SIG-M5 treated with dmso at 0.1 percent for 504 hours (cell line): ENCODE measurements around the gene PCSK7.
"Not testable (repeated sequence)": the region's sequence is repeated elsewhere in the genome, so short reads cannot be mapped to it uniquely, and the experiment has no call there.

Experiments
- DNase-seq: peaks from one replicate; lab custom pipeline; 2025; ENCODE audit not compliant: unreplicated experiment; lab: John Stamatoyannopoulos, UW

PCSK7 gene

DNA sequence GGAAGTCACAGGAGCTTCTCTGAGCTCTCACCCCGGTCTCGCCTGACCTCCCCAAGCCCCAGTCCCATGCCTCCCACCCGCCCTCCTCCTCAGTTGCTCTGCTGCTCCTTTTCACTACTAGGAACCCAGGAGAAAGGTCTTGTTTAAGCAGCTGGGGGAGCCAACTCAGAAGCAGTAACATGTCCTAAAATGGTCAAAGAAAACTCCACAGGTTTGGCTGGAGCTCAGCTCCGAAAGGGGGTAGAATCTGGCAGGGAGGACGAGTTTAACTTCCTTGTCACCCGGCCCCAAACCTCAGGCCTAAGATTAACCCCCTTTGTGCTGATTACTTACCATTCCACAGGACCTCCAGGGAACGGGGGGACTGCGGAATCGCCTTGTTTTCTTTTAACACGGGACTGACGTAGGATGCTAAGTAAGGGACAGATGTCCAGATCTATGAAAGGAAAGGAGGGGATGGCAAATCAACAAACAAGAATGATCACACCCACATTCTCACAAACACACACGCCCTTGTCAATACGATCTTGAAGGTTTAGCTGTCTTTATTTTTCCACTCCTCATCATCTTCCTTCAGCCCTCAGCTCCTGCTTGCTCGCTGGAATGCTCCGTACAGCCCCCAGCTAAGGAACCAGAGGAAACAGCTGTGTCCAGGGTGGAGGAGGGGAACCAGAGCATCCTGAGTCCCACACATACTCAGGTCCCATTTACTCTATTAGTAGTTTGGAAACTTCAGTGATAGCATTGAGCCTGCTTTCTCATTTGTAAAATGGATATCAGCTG is 13.5 kb downstream of the PCSK7 start:
- DNase-seq = no peak

DNA sequence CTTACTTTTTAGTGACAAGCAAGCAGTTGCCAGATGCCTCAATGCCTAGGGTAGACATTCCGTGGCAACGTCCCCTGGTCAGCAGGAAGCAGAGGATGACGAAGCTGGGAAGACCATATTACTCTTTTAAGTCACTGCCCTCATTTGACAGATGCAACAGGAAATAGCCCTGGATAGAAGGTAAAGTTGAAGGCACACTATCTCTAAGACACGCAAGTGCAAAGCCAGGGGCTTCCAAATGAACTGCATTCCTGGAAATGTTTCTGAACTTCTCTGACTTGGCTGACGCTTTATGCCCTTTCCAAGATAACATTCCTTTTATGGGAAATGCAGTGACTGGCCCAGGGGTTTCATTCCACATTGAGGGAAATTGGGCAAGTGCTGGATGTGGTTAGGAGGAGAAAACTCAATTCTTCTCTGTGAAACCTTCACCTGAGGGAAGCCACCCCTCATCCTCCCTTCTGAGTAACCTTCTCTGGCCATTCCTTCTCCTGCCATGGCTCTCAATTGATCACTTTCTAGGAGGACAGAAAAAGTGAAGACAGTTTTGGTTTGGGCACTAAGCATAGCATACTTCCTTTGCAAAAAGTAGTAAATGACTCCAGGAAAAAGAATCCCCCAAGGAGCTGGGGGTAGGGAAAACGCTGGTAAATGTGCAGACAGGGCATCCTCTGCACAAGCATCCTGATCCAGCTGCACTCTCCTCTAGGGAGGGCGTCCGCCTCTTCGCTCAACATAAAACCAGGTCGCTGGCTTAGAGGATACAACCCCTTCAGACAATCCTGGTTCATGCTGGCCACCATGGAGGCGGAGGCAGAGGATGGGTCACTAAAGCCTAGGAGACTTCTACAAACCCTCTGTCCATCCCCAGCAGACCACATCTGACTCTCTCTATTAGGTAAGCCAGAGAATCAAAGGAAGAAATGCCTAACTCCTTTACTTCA is 14.5 kb downstream of the PCSK7 start:
- no peak for DNase-seq

DNA sequence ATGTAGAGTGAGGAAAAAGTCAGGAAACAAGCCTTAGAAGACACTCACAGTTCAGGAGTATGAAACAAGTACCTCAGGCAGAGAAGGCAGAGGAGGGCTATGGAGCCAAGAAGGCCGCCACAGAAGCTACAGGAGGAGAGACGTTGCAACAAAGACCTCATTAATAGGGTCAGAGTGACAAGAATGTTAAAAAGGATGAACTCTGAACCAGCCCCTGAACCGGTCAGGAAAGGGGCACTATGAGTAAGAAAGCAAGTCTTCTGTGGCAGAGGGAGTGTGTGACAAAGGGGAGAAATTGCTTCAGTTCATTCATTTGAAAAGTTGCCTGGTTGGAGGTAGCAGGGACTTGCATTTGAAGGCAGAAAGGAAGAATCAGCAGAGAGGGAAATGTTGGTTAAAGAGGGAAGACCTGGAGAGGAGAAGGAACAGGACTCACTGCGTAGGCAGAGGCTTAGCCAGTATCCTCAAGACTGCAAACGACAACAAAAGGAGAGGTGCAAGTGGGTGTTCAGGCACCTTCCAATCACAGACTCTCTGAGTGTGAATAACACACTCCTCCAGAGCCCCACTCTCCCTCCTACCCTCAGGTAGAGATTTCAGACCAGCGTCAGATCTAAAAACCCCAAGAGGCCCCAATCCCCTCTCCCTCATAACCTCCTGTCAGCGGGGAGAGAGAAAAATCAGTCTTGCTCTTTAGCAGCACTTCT is 17.3 kb downstream of the PCSK7 start:
- DNase-seq = no peak

DNA sequence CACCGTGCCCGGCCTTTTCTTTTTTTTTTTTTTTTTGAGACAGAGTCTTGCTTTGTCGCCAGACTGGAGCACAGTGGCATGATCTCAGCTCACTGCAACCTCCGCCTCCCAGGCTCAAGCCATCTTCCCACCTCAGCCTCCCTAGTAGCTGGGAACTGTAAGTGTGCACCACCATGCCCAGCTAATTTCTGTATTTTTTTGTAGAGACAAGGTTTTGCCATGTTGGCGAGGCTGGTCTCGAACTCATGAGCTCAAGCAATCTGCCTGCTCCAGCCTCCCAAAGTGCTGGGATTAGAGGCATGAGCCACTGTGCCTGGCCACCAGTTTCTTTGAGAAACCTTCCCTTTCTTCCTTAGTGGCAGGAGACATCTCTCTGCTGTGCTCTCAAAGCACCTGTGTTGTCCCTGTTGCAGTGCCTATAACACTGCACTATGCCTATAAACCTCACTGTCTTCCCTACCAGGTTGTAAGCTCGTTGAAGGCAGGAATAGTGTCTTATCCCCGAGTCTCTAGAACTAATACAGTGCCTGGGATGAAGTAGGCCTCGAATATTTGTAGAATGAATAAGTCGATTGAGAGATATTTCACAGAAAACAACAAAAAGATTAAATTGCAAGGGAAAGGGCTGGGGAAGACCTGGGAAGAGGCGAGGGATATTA is 19.0 kb downstream of the PCSK7 start:
- no peak for DNase-seq

DNA sequence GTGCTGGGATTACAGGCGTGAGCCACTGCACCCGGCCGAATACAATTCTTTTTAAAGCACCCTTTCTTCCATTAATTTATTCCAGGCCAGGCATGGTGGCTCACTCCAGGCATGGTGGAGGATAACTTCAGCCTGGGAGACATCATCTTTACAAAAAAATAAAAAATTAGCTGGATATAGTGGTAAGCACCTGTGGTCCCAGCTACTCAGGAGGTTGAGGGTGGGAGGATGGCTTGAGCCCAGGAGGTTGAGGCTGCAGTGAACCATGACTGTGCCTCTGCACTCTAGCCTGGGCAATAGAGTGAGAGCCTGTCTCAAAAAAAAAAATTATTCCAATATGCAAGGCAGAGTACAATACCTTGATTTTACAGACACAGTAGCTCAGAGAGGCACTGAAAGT is 21.3 kb downstream of the PCSK7 start:
- DNase-seq = no peak

DNA sequence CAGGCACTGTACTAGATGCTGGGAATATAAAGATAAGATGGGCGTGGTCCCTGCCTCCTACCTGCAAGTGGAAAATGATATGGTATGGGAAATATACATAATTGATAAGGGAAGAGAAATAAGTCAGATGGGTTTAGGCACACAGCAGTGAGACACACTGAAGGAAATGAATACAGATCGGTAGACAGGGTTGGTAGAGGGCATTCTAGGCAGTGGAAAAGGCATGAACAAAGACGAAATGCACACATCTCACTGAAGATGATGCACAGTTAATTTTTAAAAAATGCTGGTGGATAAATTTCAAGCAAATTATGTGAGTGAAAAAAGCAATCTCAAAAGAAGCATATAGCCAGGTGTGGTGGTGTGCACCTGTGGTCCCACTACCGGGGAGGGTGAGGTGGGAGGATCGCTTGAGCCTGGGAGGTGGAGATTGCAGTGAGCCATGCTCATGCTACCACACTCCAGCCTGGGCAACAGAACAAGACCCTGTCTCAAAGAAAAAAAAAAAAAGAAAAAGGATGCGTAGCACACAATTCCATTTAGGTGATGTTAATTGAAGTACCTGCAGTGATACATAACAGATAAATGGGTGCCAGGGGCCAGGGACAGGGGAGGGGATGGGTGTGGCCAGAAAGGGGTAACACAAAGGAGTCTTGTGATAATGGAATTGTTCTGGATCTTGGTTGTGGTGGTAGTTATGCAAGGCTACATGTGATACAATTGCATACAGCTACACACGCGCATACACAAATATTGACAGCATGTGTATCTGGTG is 22.3 kb downstream of the PCSK7 start:
- not testable (repeated sequence) for DNase-seq

DNA sequence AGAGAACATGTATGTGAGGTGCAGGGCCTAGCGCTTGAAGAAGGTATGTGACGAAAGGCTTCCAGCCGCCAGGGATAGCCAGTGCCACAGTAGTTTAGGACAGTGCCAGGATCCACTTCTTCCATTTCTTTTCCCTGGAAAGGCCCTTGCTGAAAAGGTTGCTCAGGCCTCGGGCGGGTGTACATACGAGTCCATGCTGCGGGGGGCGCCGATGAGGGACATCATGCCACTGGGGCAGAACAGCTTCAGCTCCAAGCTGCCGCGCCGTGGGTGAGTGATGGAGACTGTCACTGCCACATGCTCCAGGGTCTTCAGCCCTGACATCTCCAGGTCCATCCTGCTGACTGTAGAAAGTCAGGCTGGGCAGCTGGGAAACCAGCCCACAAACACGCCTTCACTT is 23.2 kb downstream of the PCSK7 start:
- not testable (repeated sequence) for DNase-seq

DNA sequence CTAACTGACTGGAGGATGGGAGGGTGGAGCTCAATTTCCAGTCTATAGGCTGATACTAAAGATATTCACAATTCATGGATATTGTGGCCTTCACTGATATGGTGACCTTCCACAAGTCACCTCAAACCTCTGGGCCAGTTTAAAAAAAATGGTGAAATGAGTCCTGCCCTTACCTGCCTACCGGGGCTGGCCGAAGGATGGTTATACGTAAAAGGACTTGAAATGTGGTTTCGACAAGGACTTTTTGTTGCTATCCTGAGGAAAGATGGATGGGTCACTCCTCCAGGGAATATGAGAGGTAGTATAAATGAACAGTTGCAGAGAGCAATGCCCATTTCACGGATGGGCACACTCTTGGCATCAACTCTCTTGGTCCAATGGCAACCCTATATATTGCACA is 24.4 kb downstream of the PCSK7 start:
- not testable (repeated sequence) for DNase-seq

DNA sequence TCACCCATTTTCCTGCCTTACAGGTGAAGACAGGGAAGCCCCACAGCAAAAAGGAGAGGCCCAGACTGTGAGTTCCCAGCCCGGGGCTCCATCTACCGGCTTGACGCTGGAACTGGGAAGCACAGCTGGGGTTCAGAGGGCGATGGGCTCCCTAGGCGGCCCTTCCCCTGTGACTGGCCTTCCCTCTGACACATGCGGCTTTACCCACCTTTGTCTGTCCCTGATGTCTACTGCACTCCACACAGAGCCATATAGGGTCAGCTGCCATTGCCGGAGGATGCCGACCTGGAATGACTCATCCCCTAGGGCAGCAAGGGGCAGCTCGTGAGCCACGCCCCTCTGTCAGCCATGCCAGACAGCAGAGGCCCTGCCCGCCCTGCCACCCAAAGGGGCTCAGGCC is 25.0 kb downstream of the PCSK7 start:
- DNase-seq = not testable (repeated sequence)

DNA sequence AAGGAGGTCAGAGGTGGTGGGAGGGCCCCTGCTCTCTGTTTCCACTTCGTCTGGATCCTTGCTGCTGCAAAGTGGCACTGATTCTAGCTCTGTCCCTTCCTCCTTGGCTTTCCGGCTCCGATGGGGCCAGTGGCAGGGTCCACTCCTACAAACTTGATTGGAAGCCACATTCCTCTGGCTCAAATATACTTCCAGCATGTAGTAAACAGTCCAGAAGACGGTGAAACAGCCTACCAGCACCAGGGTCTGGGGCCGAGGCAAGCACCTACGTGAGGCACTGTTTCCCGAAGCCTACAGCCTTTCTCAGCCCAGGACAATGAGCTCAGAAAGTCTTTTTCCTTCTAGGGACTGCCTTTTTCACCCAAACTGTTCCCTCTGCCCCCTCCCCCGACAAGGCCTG is 25.8 kb downstream of the PCSK7 start:
- not testable (repeated sequence) for DNase-seq

DNA sequence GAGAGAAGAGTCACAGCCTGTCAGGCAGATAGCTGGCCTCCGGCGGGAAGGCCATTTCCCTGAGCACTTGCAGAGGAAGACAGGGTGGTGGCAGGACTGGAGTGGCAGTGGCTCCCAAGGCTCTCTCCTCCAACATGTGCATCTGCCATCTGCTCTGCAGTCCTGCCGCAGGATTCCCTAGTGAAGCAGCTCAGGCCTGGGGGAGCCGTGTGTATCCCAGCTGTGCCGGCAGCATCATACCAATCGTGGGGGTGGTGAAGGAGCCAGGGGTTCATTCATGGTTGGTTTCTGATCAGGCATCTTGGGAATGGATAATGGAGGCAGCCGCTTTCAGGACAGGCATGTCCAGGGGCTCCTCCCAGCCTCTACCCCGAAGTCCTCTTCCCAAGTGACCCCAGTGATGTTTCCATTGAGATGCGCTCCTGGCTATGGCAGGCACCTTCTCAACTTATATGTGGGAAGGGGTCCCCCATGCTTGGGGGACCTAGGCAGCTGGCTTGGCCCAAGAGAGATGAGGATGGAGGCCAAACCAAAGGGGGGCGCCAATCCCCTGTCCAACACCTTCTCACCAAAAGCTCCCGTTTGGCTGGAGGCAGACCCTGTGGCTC is 26.6 kb downstream of the PCSK7 start:
- no peak for DNase-seq

DNA sequence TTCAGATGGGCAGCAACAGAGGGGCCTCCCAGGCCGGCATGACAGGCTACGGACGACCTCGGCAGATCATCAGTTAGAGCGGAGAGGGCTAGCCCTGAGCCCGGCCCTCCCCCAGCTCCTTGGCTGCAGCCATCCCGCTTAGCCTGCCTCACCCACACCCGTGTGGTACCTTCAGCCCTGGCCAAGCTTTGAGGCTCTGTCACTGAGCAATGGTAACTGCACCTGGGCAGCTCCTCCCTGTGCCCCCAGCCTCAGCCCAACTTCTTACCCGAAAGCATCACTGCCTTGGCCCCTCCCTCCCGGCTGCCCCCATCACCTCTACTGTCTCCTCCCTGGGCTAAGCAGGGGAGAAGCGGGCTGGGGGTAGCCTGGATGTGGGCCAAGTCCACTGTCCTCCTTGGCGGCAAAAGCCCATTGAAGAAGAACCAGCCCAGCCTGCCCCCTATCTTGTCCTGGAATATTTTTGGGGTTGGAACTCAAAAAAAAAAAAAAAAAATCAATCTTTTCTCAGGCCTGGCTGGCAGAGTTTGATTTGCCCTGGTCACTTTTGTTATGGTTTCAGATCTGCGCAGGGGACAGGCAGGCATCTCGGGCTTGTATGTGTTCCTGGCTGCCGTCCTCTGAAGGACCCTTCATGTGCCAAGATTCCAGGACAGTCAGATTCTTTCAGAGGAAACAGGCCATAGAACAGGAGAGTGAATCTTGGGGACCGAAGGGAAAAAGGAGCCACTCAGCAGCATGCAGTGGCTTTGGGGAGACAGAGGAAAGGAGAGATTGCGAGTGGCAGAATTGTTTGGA is 27.4 kb downstream of the PCSK7 start:
- DNase-seq = no peak

DNA sequence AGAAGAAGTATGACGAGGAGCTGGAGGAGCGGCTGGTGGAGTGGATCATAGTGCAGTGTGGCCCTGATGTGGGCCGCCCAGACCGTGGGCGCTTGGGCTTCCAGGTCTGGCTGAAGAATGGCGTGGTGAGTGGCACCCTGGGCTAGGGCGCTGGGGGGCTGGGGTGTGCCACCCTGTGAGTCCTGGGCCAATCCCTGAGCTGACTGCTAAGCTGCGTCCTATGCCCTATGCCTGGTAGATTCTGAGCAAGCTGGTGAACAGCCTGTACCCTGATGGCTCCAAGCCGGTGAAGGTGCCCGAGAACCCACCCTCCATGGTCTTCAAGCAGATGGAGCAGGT is 28.8 kb downstream of the PCSK7 start:
- no peak for DNase-seq

DNA sequence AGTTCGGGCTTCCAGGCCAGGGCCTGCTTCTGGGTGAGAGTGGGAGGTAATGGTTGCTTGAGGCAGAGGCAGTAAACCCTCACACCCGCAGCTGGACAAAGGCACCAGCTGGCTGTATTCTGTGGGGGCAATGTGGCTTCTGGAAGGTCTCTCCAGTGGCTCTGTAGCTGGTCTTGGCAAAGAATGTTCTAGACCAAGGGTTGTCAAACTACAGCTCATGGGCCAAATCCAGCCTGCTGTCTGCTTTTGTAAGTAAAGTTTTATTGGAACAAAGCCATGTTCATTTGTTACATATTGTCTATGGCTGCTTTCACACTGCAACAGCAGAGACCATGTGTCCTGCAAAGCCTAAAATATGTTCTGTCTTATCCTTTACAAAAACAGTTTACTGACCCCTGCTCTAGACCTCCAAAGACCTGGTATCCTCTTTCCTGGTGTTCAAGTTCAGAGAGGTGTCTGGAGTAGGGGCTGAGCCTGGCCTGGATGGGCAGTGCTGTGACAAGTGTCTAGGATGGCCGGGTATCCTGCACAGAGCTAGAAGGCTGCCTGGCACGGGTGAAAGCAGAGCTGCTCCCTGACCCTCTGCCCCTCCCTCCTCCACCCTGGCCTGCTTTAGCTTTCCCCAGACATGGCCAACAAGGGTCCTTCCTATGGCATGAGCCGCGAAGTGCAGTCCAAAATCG is 29.3 kb downstream of the PCSK7 start:
- DNase-seq = no peak

DNA sequence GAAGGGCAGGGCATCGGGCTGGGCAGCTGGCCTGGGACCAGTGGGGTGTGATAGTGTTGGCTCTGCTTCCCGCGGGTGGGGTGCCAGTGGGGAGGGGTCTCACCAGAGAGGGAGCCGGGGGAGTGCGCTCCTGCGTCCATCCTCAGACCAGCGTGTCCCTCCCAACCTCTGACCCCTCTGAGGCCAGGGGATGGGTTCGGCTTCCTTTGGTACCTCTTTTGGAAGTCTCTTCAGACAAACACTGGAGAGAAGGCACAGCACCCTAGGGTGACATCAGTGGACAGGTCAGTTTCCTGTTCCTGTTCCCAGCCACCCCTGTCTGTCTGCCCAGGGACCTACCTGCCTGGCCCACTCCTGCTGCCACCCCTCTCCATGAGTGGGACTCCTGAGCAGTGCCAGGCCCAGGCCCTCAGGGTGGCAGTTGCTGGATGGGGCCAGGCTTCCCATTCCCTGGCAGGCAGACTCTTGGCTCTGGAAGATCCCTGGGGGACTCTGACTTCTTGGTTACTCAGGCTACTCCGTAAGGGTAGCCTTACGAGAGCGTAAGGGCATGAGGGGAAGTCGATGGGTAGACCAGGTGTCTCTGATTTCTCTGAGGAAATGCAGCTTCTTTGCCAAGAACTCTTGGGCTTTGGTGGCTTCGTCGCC is 30.1 kb downstream of the PCSK7 start:
- DNase-seq = no peak

DNA sequence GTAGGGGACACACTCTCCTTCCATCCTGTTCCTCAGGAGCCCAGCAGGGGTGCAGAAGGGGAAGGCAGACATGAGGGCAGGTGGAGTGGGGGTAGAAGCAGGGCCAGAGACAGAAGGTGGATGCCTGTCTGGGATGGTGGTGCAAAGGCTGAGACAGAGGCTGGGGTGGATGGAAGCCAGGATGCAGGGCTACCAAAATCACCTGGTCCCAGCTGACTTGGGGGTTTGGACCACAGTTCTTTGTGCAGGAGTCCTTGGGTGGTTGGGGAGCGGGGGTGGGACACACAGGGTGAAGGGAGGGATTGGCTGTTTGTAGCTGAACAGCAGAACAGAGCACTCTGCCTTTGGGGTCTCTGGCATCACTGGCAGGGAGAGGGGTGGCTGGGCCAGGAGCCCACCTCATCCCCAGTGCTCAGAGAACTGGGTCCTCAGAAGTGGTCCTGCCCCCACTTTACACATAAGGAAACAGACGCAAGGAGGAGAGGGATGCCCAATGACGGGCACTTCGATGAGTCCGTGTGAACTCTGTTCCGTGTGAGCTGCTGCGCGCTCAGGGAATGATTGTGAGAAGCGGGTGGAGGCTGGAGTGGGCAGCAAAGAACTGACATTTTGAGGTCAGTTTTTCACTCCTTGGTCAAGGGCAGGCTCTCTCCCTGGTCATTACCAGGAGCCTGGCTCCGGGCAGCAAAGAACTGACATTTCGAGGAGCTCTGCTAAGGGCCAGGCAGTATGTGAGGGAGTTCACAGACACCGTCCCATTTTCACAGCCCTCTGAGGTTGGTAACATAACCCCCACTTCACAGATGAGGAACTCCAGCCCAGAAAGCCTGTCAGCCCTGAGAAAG is 30.8 kb downstream of the PCSK7 start:
- DNase-seq = no peak
